HG03045 (cell line): ENCODE measurements around the gene RALGAPA2.
A peak's percentile ranks its signal among the peaks of the same experiment; 100 is the strongest.

Experiments
- ATAC-seq: cut with Tn5 transposase; IDR thresholded peaks from one replicate; pipeline ENCODE4 v1.9.1; 2021; ENCODE audit warnings: mild to moderate bottlenecking, moderate library complexity; ENCODE audit not compliant: unreplicated experiment

RALGAPA2 gene

DNA sequence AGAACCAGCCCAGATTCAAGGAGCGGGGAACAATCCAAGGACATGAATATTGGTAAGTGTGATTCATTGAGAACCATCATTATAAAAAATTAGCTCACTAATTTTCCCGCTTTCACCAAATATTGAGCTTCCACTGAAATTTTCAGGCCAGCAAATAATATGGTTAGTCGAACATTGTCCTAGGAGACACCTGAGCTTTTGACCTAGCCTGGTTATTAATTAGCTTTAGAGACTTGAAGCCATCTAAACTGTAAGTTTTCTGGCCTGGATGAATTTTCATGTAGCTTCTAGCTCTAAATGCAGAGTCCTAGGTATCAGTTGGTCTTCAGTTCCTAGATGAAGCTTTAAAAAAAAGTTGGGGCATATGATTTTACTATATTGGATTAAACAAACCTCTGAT lies 17.1 kb upstream of the RALGAPA2 start:
- ATAC-seq: no peak

DNA sequence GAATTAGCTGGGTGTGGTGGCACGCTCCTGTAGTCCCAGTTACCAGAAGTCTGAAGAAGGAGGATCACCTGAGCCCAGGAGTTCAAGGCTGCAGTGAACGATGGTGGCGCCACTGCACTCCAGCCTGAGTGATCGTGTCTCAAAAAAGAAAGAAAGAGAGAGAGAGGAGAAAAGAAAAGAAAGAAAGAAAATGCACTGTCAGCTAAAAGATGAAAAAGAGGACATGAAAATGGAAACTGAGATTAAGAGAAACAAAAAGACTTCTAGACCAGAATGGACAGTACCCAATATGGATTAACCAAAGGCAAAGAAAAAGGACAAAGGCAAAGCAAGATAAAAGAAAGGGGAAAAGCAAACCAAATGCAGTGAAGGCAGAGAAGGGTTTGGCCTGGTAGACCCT lies 9.0 kb upstream of the RALGAPA2 start:
- no peak for ATAC-seq

DNA sequence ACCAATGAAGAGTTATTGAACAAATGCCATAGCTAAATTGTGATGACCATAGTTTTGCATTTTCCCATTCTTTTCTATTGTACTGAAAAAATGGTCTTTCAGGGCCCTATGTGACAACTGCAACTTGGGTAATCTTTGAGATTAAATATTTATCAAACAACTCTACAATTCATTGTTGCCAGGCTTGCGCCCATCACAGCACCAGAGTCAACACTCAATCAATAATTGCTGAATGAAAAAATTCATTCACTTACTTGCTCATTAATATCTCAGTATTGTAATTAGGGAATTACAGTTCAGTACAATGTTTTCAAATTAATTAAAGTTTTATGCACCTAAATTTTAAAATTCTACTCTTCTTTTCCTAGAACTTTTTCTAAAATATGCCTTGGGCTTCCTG lies 7.7 kb upstream of the RALGAPA2 start:
- no peak for ATAC-seq

DNA sequence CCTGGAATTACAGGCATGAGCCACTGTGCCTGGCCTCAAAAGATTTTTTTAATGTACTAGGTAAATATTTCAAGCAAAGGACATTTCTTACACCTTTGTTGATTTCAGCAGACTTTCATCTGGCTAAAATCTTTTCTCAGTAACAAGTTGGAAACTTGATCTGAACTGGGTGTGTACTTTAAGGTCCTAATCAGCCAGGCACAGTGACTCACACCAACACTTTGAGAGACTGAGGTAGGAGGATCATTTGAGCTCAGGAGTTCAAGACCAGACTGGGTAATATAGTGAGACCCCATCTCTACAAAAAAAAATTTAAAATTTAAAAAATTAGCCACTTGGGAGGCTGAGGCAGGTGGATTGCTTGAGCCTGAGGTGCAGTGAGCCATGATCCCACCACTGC lies 7.0 kb upstream of the RALGAPA2 start:
- no peak for ATAC-seq

DNA sequence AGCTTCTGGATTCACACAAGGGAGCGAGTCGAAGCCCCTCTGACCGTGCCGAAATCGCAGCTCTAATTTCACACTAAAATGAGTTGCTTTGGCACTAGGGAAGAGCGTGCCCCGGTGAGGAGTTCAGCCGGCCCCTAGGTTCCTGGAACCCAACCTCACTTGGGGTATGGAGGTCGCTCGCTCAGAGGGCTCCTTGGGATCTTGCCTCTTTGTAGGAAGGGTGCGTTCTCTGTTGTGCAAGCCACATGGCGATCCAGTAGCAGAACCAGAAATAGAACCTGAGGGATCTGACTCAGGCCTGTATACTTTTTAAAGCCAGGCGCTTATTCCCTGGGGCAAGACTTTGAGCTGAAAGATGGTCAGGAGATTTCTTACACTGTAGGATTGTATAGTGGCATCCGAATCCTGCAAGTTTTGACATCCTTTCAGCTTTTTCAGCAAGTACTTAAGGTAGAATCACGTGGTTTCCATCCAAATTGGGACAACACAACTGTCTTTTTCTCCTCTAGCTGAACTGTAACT lies 861 bp upstream of the RALGAPA2 start:
- ATAC-seq: no peak

DNA sequence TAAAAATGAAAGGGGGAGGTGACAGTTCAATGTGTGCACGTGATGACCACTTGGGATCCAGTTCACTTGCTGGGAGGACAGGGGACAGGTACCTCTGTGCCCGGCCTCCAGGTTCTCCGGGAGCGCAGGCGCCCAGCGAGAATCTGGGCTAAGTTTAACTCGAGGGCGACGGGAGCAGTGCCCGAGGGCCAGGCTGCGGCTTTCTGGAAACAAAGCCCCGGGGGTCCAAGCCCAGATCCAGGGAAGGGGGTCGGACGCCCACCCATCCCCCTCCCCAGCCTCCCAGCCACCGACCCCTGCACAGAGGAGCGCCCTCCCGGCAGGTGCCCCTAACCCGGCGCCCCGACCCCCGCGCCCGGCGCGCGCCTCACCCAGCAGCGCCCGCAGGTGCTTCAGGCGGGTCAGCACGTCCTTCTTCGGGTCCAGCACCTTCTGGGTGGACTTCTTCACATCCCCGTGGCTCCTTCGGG lies 405 bp downstream of the RALGAPA2 start:
- ATAC-seq: peak; percentile 13

DNA sequence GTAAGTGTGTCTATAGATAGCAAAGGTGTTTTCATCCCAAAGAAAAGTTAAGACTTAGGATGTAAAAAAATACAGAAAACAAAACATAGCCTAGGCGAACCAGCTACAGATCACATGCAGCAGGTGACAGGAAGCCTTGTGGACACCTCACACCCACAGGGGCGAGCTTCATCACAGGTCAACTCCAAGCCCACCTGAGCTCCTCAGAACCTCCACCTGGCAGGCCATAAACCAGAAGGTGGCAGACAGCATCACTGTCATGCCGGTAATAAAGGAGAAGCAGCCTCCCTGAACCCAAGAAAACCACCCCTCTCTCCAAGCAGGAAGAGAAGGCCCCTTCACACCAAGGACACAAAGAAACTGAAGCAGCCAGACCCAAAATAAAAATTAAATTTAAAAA lies 1.0 kb downstream of the RALGAPA2 start:
- no peak for ATAC-seq

DNA sequence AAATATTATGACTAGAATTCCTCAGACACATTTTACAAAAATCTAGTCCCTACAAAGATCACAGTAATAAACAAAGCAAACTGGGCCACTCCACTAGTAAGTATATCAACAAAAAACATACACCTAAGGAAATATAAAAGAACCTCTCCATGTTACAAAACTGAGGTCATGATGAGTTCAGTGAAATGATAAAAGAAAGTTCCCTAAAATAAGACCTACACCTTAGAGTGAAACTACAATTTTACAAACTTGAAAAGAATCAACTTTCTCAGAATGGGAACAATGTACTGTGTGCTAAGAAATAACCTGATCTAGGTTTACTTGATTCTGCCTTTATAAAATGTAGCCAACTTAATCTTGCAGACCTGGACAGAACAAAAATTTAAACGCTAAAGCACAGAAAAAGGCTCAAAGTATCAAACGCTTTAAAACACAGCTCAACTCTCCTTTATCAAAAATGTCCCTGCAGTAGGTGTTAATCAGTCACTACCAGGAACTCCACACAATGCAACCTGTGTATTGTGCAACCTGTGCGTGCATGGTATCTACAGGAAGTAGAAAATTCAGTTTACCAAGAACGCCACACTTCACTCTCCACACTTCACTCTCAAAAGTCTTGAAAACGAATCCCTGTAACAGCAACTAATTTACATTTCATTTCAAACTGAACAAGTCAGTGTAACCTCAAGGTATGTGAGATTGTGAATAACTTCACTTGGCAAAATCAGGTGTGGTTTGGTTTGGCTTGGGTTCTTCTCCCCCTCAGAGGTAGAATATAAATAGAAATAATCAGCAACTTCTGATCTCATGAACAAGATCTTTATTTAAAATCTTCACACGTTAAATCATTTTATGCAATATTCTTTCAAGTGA lies 1.8 kb downstream of the RALGAPA2 start:
- no peak for ATAC-seq

DNA sequence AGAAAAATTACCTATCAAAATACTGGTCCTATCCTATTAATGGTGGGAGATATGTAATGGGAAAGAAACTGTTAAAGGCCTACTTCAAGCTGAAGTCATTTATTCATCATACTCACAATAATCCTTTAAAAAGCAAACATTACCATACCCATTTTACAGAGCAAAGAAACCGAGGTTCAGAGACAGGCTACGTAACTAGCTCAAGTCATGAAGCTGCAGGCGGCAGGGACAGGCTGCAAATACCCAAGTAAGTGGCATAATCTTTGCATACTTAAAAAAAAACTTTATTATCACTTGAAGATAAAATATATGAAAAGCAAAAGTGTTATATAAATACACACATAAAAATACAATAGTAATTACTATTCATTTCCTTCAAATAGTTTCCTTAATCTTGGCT lies 2.6 kb downstream of the RALGAPA2 start:
- ATAC-seq: no peak

DNA sequence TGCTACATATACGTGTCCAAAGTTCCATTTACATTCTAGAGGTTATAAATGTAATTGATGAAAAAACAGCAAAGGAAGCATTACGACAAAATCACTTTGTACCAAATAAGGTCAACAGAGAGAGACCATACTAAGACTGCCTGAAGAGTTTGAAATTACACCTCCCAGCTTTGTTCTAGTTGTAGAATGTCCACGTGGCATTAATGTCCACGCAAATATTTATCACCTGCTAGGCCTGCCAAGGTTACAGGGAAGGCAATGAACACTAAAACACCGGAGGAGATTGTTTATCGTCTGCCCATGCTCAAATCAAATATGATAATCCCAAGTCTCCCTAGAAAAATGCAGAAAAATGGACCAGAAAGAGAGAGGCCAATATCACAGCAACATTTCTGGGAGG lies 6.2 kb downstream of the RALGAPA2 start:
- no peak for ATAC-seq

DNA sequence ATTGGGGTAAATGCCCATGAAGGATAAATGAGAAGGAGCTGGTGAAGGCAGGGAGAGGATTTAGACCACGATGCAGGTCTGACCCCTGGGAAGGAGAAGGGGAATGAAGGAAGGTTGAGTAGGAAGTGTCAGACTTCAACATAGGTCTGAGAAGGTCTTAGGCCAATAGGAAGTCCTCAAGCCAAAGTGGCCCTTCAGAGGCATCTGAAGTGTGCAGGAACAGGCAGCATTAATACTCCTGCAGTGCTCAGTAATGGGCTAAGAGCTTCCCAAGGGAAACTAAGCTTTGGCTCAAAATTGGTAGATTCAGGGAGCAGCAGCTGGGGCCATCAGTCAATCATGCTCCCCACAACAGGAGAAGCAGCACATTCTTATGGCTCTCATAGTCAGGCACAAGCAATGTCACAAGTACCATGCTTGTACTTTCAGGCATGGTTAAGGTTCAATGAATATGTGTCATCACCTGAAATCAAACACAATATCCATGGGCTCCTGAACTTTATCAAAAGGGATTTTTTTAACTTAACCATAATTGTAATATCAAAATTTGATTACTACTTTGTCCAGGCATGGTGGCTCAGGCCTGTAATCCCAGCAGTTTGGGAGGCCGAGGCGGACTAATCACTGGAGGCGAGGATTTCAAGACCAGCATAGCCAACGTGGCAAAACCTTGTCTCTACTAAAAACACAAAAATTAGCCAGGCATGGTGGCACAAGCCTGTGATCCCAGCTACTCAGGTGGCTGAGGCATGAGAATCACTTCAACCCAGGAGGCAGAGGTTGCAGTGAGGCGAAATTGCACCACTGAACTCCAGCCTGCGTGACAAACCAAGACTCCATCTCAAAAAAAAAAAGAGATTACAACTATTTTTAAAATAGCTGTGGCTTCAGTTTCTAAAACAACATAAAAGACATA lies 9.9 kb downstream of the RALGAPA2 start:
- ATAC-seq: no peak

DNA sequence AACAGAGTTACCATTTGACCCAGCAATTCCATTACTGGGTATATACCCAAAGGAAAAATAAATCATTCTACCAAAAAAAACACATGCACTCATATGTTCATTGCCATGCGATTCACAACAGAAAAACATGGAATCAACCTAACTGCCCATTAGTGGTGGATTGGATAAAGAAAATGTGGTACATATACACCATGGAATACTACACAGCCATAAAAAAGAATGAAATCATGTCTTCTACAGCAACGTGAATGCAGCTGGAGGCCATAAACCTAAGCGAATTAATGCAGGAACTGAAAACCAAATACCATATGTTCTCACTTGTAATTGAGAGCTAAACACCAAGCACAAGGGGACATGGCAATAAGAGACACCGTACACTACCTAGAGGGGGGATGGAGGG lies 12.5 kb downstream of the RALGAPA2 start:
- no peak for ATAC-seq

DNA sequence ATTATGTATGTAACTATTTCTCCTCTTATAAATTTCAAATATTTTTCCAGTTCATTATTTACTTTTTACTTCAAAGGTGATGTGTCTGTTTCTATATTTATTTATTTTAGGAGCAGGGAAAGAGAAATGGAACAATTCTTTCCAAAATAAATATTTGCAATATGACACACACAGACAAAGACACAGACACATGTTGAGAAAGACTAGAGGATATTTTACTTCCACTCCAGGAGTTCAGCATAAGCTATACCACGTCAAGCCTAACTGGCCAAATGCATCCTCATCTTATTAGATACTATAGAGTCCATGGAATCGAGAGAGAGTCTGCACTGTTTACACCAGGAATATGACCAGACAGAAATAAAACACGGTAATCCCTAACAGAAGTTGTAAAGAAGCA lies 13.3 kb downstream of the RALGAPA2 start:
- no peak for ATAC-seq

DNA sequence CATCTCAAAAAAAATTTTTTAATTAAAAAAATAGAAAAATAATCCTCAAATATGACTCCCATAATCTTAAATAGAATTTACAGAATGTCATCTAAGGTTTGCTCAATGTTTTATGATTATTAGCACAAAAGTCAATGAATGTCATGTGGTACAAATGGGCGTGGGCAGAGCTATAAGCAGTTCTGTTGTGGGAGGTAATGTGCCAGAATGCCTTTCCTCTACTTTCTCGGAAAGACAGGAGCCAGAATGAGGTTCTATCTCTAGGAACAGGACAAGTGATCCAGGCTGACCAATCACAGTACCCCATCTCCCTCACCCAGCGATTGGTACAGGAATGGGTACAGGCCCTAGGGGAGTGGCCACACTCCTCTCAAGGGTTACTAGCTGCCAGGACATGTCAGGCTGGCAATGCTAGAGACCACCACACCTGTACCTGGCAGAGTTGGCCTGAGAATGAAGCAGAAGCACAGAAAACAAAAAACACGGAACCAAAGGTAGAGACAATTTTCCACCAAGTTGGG lies 15.1 kb downstream of the RALGAPA2 start:
- ATAC-seq: no peak

DNA sequence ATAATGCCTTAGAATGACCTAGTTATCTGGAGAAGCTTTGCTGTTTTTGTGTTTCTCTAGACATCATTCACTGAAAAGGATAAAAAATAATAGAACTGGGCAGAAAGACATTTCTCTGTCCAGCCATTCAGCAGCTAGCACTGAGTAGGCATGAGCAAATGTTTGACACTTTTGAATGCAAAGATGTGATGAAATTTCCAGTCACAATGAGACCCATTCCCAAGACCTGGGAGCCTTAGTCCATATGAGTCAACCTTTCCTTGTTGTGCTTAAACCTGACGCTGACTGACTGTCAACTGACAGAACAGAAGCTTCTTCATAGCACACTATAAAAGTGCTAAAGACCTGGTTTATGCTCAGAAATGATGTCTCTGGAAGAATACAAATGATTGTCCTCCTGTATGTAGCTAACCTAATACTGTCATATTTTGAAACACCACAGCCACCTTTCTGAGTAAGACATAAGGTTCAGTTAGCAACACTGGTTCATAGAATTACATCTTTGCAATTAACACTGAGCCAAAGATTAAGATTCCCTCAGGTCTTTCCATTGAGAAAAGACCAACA lies 17.1 kb downstream of the RALGAPA2 start:
- no peak for ATAC-seq

DNA sequence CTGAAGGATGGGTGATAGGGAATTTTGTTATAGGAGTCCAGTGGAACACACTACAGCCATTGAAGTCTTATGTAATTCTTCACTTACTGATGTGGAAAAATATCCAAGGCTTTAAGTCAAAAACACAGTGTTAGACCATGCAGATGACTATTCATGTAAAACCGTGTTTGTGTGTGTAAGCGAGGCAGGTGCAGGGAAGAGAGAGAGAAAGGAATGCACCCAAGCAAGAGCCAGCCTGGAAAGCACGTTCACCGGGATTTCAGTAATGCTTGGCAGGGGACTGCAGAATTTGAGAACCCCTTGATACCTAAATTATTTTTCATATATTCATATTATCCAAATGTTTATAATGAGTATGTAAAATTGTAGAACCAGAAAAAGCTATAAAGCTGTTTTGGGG lies 17.9 kb downstream of the RALGAPA2 start:
- ATAC-seq: no peak

DNA sequence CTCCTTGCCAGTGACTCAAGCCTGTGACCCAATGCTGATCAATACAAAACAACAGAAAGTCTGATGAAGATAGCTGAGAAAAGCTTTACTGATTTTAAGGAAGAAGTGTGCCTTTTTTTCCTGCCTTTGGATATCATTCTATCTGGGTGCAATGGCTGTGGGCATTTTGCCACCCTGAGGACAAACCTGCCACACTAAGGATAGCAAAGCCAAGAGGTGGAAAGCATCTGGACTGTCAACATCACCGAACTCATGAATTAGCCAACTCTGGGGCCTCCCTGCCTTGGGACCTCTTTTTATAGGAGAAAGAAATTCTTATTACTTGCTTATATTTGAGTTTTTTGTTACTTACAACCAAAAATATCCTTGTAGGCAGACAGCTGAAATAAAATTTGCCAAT lies 19.9 kb downstream of the RALGAPA2 start:
- no peak for ATAC-seq

DNA sequence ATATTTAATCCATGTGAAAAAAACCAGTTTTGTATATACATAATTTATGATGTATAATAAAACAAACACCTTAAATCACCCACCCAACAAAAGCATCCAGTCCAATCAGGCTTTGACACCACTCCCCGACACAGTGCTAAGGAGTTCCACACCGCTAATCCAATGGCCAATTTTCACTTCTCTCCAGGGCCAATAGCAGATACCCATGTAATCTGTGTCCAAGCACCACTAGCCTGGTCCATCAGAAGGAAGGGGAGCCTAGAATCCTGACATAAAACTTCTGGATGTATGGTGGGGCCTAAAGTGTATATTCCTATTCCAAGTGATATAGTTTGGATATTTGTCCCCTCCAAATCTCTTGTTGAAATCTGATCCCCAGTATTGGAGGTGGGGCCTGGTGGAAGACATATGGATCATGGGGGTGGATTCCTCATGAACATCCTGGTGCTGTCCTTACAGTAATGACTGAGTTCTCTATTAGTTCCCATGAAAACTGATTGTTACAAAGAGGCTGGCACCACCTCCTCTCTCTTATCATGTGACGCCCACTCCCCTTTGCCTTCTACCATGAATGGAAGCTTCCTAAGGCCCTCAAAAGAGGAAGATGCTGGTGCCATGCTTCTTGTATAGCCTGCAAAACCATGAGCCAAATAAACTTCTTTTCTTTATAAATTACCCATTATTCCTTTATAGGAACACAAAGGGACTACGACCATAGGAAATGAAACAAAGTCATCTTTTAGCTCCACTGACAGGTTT lies 20.8 kb downstream of the RALGAPA2 start:
- ATAC-seq: no peak

DNA sequence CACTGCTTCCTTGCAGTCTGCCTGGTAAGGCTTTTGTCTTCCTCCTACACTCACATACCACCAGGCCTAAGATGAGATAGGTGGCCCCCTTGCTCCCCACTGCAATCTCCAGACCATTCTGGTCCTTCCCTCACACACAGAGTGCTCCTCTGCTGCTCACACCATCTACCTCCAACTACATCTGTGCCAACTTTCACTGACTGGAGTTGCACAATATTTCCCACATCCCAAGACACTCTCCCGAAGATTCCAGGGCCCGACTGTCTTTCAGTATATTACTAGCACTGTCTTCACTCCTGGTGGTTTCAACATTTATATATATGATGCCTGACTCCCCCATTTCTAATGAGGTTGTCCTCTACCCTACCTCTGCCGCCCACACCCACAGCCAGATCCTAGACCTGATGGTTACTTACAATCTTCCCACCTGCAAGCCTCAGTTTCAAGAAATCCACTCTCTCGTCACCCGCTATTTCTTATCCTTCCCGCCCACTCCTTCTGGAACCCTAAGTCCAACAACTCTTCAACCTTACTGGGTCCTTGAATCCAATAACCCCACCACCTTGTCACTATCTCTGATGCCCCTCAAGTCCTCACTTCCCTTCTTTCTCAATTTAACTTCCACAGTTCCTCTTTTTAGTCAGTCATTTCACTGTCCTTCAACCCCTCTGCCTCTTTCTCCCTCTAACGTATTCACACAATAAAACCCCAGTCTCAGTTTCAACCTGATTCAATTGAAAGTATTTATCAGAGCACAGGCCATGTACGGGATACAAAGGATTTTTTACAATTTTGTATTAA lies 21.6 kb downstream of the RALGAPA2 start:
- no peak for ATAC-seq

DNA sequence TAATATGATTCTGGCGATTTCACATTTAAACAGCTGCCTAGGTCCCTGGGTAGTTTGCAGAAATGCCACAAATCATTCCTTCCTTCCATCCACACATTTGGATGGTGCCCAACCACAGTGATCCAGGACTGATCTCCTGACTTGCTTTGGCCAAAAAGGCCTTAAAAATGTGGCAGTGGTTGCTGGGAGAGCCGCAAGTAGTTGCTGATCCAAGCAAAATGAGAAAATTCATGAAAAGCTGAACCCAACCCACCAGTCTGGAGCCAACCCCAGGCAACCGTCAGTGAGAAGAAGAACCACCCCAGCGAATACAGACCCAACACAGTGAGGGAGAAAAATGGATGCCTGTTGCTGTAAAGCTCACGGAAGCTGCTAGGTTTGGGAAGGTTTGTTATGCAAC lies 25.1 kb downstream of the RALGAPA2 start:
- ATAC-seq: no peak
